NCI-H146 treated with DMSO at 0.1 percent for 48 hours (cell line): ENCODE data around the gene NUDT22.
A peak's percentile ranks its signal among the peaks of the same experiment; 100 is the strongest.
"Not testable (repeated sequence)": the region's sequence is repeated elsewhere in the genome, so short reads cannot be mapped to it uniquely, and the experiment has no call there.

ENCODE experiments used
- DNase-seq: peaks from one replicate; lab custom pipeline; 2025; ENCODE audit not compliant: unreplicated experiment; lab: John Stamatoyannopoulos, UW

Gene NUDT22

GRCh38 chr11:64241491-64242374, 15.7 kb downstream of the NUDT22 start:
- peak; percentile 97 for DNase-seq

GRCh38 chr11:64243236-64243854, 17.3 kb downstream of the NUDT22 start:
- DNase-seq, result no peak

- DNase-seq, result no peak
Measured at GRCh38 chr11:64244107-64244506, 18.0 kb downstream of the NUDT22 start.

GRCh38 chr11:64244966-64245365, 18.9 kb downstream of the NUDT22 start:
- DNase-seq, result no peak

GRCh38 chr11:64245401-64245796, 19.3 kb downstream of the NUDT22 start:
- no peak for DNase-seq

GRCh38 chr11:64245797-64246620, 19.9 kb downstream of the NUDT22 start:
- DNase-seq, result no peak

- not testable (repeated sequence) for DNase-seq
Measured at GRCh38 chr11:64246621-64246870, 20.5 kb downstream of the NUDT22 start.

GRCh38 chr11:64246871-64247728, 21.0 kb downstream of the NUDT22 start, which contains the start of gene PPP1R14B:
PPP1R14B (minus strand) TSS chr11:64246943; CDS start chr11:64246673, 270 bp downstream.
- peak; percentile 60 for DNase-seq

GRCh38 chr11:64247729-64248531, 21.9 kb downstream of the NUDT22 start:
- no peak for DNase-seq

- DNase-seq, result no peak
Measured at GRCh38 chr11:64248578-64248977, 22.5 kb downstream of the NUDT22 start.

- no peak for DNase-seq
Measured at GRCh38 chr11:64249038-64249437, 23.0 kb downstream of the NUDT22 start.

GRCh38 chr11:64249563-64250414, 23.7 kb downstream of the NUDT22 start:
- no peak for DNase-seq

- DNase-seq, result no peak
Measured at GRCh38 chr11:64250415-64251015, 24.4 kb downstream of the NUDT22 start.

- DNase-seq, result no peak
Measured at GRCh38 chr11:64251016-64251752, 25.1 kb downstream of the NUDT22 start, which contains the start of gene PLCB3. PLCB3 (plus strand) TSS chr11:64251530; CDS start chr11:64251650, 120 bp downstream.

GRCh38 chr11:64251753-64252002, 25.6 kb downstream of the NUDT22 start:
- no peak for DNase-seq

GRCh38 chr11:64252003-64252872, 26.2 kb downstream of the NUDT22 start:
- no peak for DNase-seq

GRCh38 chr11:64253043-64253442, 27.0 kb downstream of the NUDT22 start:
- no peak for DNase-seq
